Measurements from ENCODE around the gene TMEM131.
"Not testable (repeated sequence)": the region's sequence is repeated elsewhere in the genome, so short reads cannot be mapped to it uniquely, and the experiment has no call there.

TMEM131 gene

GRCh38 chr2:98022067-98022466, 26.3 kb upstream of the TMEM131 start:
- DNase-seq = not testable (repeated sequence)

DNA sequence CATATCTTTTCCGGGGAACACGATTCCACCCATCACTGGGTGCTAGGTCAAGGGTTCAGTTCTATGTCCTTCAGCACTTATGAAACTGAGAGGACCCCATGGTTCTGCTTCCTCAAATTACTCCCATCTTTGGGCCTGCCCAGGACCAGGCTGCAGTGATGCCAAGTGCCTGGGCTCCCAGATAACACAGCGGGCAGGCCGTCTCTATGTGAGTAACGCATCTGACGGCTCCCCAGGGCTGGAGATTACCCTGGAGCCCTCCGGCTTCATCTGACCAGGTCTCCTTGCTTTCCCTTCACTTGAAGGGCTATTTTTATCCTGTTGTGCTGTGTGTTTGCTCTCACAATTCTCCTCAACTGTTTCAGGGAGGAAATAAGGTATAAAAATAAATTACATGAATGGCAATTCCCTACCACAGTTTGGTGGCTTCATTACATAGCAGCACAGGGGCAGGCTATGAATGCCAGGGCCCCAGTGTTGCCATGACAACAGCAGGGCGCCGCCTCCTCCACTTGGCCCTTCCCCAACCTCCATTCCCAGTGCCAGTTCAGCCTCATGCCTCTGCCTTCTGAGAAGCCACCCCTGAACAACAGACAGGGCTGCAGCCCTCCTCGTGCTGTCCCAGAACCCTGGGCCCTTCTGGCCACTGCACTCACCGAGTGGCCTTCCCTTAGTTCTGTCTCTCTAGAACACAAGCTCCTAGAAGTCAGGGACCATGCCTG, 25.4 kb upstream of the TMEM131 start:
- DNase-seq = no peak

- DNase-seq = no peak
Measured at GRCh38 chr2:98020516-98020915, 24.8 kb upstream of the TMEM131 start.

DNA sequence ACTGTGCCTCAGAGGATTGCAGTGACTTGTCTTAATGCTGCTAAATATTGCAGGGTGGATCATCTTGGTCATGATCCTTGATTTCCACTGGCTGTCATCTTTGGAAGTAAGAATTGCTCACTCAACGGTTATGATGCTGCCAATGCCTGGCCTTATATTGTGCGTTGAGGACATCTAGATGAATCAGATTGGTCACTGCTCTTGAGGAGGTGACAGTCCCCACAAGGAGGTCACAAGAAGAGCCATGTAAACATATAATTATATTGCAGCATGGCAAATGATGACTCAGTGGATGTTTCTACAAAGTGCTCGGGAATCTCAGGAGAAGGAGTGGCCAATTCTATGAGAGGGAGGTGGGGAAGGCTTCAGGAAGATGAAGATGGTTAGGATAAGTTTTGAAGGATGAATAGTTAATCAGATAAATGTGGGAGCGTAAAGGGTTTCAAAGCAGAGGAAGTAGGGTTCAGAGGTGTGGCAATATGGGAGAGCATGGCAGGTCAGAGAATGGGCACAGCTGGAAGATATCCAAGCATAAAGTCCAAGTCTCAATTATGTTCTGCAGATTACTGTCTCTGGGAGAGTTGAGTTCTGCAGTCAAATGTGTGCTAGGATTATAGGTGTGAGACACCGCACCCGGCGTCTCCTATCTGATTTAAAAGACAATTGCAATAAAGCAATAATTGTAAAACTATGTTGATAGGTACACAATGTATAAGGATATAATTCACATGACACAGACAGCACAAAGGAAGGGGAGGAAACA, 21.3 kb upstream of the TMEM131 start:
- DNase-seq = no peak

GRCh38 chr2:98015671-98016070, 19.9 kb upstream of the TMEM131 start:
- no peak for DNase-seq

GRCh38 chr2:98014379-98014778, 18.6 kb upstream of the TMEM131 start:
- no peak for DNase-seq

- DNase-seq = peak; percentile 47
Measured at GRCh38 chr2:98013407-98014042, 17.8 kb upstream of the TMEM131 start.

DNA sequence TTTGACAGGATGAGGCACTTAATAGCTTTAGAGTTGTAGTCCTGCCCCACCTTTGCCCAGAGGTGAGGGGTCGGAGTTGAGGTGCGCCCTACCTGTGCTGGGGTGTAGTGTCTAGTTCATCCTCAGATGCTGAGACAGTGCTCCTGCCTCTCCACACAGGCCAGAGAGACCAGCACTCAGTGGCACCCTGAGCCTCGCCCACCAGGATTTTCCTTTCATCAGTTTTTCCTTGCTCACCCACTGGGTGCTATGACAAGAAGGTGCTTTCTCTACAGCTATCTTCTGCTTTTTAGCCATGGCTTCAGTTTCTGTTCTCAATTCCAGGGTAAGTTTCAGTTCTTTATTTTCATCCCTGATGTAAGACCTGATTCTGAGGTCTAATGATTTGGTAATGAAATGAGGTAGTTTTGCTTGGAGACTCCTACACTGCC, 16.8 kb upstream of the TMEM131 start:
- no peak for DNase-seq

DNA sequence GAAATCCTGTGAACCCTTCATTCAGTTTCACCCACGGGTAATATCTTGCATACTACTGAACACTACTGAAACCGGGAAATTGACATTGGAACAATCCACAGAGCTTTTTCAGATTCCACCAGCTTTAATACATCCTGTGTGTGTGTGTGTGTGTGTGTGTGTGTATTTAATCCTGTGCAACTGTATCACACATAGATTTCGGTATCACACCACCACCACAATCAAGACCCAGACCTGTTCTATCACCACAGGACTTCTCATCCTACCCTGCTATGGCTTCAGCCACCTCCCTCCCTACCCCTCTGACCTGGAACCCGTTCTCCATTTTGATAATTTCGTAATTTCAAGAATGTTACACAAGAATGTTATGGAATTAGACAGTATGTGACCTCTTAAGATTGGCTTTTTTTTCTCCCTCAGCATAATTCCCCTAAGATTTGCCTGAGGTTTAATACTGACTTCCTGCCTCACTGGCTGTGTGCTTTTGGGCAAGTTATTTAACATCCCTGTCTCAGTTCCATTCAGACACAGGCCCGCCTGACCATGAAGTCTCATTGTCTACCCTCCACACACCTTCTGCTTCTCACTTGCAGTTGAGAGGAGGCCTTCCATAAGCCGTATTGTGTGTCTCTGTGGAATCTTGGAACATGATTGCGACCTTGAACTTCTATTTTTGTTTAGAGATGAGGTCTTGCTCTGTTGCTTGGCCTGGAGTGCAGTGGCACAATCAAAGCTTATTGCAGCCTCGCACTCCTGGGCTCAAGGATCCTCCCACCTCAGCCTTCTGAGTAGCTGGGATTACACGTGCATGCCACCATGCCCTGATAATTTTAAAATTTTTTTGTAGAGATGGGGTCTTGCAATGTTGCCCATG, 14.4 kb upstream of the TMEM131 start:
- peak; percentile 30 for DNase-seq

- DNase-seq = no peak
Measured at GRCh38 chr2:98008415-98008814, 12.7 kb upstream of the TMEM131 start.

GRCh38 chr2:98006378-98006777, 10.6 kb upstream of the TMEM131 start:
- no peak for DNase-seq

DNA sequence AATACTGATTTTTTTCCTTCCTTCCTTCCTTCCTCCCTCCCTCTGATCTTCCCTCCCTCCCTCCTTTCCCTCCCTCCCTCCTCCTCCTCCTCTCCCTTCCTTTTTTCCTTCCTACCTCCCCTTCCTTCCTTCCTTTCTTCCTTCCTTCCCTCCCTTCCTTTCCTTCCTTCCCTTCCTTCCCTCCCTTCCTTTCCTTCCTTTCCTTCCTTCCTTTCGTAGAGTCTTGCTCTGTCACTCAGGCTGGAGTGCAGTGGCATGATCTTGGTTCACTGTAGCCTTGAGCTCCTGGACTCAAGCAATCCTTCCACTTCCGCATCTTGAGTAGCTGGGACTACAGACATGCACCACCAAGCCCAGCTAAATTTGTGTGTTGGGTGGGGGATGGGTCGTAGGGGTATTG, 8.9 kb upstream of the TMEM131 start:
- no peak for DNase-seq

DNA sequence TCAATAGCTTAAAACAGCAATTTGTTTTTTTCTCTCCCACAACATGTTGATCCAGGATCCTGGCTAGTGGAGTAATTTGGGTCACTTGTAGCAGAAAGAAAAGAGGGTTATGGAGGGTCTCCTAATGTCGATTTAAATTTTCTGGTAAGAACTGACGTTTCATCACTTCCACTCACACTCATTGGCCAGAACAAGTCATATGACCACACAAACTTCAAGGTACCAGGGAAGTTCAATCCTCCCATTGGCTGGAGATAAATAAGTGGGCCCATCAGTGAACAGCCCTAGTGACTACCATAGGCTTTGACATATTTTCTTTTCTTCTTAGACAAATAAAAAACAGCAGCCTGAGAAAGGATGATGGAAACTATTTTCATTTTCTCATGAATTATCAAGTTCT, 8.3 kb upstream of the TMEM131 start:
- no peak for DNase-seq

DNA sequence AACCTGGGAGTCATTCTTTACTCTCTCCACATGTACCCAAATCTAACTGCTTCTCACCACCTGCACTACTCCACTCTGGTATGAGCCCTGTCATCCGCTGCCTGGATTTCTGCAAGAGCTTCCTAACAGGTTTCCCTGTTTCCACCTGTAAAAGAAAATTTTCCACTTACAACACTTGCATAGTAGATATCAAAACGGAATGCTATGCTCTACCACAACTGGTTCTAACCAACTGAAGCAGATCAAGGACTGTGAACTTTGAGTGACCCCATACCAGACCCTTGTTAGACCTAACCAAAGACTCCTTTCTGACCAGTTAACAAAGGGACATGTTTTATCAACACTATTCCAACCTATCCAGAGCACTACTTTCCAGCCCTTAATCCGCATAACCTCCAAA, 3.8 kb upstream of the TMEM131 start:
- DNase-seq = no peak

- no peak for DNase-seq
Measured at GRCh38 chr2:97998431-97999005, 2.8 kb upstream of the TMEM131 start.

DNA sequence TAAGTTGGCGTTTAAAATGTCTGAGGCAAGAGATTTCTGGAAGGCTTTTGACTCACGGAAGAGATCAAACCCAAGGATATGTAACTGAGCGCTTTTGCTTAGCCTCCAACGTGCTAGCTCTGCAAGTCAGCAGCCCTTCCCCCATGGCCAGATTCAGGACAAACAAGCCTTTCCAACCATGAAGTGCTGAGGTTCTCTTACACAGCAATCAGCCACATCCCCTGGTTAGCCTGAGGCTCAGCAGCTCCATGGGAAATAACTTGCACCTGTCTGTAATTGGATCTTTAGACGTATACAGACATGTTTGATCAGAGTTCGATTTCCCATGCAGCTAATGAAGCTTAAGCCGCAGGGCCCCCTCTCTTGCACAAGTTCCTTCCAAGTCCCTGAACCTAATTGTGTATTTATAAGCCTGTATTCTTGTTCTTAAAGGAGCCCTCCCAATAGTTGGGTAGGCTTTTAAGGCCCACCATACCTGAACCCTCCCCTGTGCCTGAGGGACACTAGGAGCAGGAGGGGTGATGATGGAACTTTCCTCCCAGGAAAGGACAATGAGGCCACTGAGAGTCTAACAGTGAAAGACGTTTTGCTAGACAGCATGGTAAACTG, 2.1 kb upstream of the TMEM131 start:
- DNase-seq = no peak

- no peak for DNase-seq
Measured at GRCh38 chr2:97996679-97997078, 931 bp upstream of the TMEM131 start.

- peak; percentile 54 for DNase-seq
Measured at GRCh38 chr2:97995026-97995733, 568 bp downstream of the TMEM131 start.

DNA sequence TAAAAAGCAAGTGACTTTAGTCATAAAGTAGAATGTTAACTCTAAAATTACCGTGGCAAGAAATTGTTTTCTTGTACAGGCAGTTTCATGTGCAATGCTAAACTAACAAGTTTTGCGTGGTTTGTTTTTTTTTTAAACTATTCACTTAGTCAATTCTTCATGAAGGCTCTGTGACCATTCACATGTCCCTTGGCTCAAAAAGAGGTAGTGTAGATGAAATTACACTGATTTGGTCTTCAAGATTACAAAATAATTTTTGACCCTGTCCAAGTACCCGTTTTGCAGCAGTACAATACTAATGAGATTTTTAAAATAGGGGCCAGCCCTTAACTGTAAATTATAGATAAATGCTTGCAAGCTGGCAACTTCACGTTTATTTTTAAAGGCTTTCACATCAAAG, 1.3 kb downstream of the TMEM131 start:
- DNase-seq = no peak

DNA sequence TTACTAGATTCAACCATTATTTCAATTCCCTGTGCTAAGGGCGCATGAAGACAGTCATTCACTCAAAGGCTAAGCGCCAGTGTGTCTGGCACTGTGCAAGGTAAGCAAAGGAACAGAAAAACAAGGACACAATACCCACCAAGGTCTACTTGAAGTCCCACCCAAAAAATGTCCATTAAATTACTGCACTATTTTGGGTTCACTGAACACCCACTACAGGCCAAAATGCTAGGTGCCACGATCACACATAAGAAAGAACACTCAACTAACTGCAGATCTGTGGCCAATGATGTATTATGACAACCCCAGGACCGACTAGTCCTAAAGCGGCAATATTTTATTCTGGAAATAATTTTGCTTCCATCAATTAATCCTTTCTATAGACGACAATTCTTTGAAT, 1.8 kb downstream of the TMEM131 start:
- no peak for DNase-seq

All from fibroblast of skin of back (primary cell).